Stimulated activated CD4-positive, alpha-beta T cell treated with anti-CD3 and anti-CD28 coated beads, Interleukin-1b, Interleukin-23, amount 100 ng/mL, for 24 hours (primary cell): ENCODE measurements around the gene CASP12.

Experiments
- DNase-seq, 4 experiments: peaks; one replicate each; pipeline ENCODE4 v3.0.0-alpha.2; 2020; ENCODE audit warnings: low read depth in 4 of 4, low spot score in 1 of 4

The CASP12 gene

DNA sequence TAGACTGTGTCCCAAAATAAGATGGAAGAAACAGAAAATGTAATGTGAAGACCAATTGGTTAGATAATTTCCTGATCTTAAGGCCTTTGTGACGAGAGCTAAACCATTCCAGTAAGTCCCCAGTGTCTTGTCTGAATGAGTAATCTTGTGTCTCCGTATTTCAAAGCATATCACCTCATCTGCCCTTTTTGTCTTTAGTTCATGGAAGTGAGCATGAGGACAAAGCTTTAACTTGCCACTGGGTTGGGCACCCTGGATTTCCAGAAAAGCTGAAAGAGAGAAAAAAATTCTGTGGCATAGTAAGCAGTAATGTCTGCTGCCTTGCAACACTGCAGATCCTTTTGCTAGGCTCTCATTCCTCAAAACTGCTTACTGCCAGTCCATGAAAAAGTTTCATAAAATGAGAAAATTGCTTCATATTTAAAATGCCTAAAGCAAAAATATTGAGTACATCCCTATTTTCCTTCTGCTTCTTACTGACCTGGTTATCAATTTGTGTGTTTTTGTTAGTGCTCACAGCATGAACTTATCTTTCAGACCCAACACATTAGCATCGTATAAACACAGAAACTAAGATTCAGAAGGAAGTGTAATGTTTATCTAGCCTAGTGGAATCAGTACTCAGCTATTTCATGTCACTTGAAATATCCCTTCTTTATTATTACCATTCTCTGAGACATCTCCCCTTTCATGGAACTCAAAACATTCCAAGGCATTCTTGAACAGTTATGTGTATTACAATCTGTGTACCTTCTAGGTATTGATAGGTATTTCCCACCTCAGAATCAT lies 5.3 kb downstream of the CASP12 start:
- DNase-seq, result no peak

DNA sequence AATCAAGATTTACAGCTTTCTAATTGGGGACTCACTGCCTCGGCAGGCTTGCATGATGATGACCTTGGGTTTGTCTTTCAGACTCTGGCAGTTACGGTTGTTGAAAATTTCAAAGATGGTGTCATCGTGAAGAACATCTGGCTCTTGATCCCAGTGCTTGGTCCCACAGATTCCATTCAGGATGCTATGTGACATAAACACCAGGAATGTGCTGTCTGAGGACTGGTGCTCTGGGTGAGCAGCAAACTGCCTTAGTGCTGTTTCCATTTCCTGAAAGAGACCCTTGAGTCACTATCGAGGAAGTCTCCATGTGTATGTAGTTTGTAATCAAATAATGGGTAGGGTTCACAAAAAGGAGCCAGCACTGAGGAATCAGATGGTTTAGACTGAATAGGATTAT lies 7.1 kb downstream of the CASP12 start:
- DNase-seq, result no peak

DNA sequence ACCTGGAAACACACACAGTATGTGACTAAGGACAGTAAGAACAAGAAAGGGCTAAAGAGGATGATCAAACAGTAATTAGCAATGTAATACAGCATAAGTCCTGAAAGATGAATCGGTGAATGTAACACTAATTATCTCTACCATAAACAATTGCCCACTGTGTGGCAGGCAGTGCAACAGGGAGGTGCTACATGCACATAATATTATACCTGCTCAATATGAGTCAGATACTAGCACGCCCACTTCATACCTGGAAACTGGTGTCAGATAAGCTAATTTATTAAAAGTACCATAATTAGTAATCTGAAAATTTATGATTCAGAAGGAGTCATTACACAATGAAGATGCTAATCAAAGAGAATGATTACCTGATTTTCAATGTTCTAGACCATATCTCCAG lies 14.9 kb downstream of the CASP12 start:
- no peak for DNase-seq

DNA sequence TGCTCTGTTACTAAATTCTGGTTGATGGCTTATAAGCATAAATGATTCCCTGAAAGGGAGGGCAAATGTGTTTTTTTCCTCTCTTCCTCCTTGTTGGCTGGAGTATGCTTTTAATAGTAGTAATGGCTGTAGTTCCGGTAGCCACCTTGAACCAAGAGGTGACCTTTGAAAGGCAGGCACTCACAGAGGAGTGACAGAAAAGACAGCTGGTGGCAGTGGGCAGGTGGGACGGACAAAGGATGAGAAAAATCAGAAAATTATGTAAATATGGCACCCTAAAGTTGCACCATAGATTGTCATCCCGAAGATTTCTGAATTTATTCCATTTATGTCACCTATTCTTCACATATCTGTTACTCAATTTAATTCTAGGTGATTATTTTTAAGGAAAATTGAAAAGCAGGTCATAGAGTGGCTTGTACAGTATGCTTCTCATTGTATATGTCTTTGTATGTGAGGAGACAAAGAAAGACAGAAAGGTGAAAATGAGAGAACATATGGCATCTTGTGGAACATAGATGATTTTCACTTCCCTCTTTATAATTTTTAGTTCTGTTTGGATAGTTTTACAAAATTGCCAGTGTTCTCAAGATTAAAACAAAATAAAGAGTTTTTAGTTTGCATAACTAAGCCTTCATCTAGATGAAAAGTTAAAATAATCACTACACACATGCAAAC lies 17.0 kb downstream of the CASP12 start:
- DNase-seq, result no peak

DNA sequence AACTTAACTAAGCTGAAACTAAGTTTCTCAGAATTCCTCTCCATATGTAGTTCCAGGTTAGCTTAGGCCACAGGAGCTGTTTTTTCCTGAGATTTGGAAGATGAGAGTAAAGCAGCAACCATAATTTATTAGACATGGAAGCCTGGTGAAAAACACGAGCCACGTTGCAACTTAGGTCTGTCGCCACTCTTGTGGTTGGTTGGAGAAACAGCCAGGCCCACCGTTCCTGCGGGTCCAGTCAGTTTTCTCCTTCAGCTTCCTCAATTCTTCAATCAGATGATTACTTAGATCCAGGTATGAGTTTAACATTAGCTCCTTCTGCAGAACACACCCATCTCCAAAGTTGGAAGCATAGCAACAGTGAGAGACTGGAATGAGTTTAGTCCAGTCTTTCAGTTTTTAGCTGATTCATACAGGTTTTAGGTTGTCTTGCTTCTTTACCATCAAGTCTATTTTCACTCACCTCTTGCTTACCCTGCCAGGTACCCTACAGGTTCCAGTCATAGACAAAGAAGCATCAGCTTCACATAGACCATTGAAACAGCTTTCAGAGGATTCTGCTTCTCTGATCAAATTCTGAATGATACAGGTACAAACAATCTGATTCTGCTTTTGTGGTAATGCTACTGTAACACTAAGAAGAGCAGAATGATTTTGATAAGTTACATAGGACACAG lies 18.6 kb downstream of the CASP12 start:
- DNase-seq, result no peak

DNA sequence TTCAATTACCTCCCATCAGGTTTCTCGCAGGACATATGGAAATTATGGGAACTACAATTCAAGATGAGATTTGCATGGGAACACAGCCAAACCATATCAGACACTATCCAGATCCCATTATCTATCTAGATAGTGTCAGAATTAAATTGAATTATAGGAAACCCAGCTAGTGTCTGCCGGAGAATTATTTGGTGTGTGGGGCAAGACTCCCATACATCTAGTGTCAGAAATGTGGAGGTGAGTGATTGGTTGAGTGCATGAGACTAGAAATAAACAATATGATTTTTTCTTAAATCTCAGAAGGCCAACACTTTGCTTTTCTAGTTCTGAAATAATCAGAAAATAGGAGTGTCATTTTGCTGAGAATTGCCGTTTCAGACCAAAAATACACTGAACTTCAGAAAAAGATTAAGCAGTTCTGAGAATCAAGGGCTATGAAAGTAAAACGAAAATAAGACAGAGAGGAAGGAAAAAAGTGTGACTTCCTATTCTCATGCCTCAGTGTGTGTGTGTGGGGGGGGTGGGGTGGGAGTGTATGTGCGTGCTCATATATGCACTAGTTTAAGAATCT lies 21.3 kb downstream of the CASP12 start:
- no peak for DNase-seq

DNA sequence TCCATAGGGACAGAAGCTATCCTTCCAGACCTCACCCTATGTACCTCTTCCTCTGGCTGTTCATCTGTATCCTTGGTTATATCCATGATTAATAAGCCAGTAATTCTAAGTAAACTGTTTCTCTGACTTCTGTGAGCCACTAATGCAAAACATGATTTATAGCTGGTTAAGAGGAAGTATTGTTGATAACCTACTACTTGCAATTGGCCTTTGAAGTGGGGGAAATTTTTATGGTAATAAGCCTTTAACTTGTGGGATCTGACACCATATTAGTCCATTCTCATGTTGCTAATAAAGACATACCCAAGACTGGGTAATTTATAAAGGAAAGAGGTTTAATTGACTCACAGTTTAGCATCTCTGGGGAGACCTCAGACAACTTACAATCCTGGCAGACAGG lies 21.9 kb downstream of the CASP12 start:
- no peak for DNase-seq

DNA sequence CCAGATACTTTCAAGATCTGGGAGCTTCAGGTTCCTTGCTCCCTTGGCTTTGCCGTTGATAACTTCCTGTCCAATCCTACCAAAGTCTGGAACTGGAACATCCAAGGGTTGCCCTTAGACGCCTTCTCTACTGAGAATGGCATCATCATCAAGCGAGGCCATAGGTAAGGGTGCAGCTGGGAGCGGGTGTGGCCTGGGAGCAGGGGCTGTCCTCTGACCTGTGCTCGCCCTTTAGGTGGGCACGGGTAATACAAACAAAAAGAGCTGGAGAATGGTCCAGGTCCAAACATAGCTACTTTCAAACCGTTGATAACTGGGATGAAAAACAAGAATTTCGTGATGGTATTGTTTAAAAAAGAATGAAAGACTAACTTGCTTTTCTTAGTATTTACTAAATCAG lies 25.0 kb downstream of the CASP12 start:
- no peak for DNase-seq

DNA sequence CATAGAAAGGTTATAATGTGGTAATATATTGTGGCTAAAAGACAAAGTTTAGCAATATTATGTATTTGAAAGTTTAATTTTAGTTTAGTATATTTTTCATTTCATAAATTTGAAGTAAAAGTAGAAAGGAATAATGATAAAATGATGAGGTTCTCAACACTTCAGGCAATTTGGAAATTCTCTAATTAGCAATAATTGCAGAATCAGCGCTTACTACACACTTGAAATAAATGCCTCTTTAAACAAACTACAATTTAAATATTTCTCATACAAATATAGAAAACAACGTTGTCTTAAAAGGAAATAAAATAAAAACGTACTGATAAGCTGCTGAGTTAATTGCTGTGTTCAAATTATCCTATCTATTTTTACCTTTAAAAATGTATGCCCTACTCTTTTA lies 25.9 kb downstream of the CASP12 start:
- DNase-seq, result no peak

DNA sequence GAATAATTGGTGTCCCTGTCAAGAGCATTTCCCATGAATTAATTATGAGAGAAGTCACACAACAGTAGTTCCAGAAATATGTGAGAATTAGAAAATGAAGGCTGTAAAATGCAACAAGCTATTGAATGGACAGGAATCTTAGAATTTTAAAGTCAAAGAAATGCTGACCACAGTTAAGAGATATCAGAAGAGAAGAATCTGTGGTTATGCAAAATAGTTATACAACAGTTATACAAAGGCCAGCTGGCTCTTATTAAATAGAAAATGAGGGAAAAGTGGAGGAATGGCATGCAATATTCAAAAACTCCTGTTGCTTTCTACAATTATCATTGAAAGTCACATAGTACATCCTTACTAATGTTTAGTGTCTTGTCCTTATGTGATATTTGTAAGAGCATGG lies 27.4 kb downstream of the CASP12 start:
- no peak for DNase-seq

DNA sequence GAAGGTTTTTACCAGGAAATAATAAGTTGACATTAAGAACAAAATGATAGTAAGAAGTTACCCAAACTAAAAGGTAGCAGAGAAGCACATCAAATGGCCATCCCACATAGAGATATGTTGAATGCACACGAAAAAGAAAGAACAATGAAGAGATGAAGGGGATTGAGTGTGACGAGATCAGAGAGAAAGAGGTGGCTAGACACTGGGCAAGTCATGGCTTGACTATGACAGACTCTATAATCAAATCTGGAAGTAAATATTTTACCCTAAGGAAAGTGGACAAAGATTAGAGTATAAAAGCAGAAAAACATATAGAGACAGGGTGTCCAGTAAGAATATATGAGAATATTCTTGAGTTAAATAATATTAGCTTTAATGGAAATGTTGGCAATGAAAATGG lies 31.4 kb downstream of the CASP12 start:
- no peak for DNase-seq

DNA sequence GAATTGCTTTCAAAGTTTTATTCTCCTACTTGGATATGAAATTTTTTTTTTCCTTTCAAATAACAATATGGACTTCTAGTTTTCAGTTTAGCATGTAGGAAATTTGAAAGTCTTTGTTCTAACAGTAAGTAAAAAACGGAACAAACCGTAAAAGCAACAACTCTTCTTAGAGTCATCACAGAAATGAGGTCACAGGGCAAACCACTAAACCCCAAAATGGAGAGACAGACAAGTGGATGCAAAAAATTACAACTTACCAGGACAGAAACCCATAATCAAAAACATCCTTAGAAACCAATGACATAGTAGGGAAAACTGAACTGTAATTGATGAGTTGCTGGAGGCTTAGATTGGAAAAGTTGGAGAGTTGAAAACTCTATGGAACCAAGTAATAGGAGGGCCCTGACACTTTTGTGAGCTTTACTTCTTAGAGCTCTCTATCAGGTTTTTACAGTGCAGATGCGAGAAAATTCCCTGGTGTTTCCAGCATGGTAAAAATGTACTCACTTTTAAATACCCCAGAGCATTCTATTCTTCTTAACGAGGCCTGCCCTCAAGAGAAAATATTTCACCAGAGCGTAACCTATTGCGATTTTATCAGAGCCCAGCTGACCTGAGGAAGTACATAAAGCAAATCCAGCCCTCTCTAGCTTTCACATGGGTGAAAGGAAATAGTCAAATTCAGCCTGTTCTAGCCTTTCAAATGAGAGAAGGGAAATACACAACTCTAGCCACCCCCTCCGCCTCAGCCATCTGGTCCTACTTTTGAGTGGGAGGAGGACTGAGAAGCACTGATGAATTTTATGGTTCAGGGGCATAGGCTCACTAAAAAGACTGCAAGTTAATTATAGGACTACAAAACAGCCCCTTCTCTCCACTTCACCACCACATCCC lies 39.1 kb downstream of the CASP12 start:
- DNase-seq, result no peak

DNA sequence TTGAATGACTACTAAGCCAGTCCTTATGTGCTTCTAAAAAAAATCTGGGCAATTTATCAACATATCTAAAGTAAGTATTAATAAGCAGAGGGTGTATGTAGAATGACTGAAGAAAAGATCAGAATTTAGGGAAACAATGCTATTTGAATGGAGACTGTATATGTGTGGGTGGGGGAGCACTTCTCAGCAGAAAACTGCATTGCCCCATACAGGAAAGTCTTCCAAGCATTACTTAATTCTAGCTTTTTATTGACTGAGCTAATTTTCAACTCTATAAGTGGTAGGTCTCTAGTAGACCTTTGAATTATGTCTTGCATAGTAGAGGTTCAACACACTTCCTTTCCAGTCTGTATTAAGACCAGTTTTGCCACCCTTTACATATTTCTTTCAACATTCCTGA lies 41.7 kb downstream of the CASP12 start:
- DNase-seq, result no peak

DNA sequence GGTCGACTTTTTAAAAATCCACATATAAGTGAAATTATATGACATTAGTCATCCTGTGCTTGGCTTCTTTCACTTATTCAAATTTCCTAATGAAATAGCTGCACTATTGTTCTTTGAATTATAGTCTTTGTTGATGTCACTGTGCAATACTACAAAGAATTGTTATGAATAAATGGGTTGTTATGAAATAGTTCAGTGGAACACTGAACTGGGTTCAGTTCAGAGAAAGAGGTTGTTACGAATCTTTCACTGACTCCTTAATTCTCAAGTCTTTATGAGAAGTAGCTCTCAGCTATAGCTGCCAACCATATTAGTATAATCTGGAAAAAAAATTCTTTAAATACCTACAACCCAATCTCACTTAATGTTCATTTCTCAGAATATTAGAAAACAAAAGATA lies 42.3 kb downstream of the CASP12 start:
- DNase-seq, result no peak

DNA sequence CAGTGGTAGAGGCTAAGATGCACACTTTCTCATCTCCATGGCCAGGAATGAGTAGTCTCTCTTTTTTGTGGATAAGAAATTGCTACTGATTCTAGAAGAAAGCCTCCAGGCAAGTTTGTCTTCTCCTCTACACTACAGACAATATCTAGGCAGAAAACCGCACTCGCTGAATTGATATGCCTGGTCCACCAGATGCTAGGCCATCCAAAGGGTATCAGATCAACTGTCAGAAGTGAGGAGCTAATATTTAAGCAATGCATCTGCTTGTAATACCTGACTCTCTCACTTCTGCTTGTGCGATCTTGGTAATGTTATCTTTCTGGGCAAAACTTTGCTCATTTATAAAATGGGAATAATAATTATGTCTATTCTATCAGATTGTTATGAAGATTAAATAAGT lies 45.0 kb downstream of the CASP12 start:
- DNase-seq, result no peak

DNA sequence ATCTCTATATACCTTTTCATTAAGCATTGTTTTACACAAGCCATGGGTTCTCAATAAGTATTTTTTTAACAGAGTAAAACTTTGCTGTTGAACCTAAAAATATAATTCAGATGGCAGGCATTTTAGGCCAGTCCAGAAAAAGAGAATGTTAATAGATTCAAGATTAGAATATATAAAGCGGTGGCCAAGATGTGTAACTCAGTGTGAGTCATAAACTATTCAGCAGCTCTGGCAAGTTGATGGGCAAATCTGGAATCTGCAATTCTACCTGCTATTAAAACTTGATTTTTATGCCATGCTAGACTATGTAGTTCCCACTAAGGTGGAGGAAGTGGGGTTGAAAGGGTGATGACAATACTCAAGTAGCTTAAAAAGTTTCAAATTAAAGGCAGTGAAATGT lies 45.4 kb downstream of the CASP12 start:
- DNase-seq, result no peak

DNA sequence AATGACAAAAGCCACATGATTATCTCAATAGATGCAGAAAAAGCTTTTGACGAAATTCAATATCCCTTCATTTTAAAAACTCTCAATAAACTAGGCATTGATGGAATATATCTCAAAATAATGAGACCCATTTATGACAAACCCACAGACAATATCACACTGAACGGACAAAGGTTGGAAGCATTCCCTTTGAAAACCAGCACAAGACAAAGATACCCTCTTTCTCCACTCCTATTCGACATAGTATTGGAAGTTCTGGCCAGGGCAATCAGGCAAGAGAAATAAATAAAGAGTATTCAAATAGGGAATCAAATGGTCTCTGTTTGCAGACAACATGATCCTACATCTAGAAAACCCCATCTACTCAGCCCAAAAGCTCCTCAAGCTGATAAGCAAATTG lies 52.0 kb downstream of the CASP12 start:
- no peak for DNase-seq

DNA sequence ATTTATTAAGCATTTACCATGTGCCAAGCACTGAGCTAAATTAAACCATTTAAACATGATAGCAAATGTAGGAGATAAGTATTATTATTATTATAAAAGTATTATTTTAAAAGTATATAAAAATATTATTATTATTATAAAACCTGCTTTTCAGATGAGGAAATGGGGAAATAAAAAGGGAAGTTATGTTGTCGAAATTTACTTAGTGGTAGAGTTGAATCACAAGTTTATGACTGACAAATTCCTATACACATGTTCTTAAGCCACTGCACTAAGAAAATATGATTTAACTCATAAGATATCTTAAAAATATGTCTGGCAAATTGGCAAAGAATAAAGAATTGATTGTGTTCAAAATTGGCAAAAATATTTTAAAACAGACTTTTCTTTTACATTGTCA lies 53.8 kb downstream of the CASP12 start:
- no peak for DNase-seq

DNA sequence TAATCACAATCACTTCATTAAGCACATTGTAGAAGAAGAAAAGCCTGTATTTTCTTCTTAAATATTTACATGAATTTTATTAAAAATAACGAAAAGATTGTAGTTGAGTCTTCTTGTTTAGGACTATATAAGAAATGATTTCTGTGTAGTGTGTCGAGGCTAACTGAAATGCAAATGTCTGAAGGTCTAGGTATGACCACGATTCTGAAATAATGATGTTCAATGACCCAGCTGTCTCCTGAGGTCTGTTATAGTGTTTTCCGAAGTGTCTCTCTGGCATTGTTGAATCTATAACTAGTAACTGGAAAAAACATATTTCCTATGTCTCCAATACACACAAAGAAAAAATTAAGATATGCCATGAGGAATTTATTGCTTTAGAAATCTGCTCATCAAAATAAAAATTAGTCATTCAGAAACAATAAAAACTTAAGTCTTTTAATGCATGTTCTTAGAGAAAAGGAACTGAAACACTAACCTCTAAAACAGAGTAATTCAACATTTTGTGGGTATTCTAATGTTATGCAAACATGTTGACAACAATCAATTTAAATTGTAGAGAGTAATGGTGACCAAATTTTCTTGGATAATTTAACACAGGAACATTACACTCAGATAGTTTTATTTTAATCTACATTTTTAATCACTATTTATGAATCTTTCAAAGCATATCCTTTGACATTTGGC lies 55.0 kb downstream of the CASP12 start:
- DNase-seq, result no peak

DNA sequence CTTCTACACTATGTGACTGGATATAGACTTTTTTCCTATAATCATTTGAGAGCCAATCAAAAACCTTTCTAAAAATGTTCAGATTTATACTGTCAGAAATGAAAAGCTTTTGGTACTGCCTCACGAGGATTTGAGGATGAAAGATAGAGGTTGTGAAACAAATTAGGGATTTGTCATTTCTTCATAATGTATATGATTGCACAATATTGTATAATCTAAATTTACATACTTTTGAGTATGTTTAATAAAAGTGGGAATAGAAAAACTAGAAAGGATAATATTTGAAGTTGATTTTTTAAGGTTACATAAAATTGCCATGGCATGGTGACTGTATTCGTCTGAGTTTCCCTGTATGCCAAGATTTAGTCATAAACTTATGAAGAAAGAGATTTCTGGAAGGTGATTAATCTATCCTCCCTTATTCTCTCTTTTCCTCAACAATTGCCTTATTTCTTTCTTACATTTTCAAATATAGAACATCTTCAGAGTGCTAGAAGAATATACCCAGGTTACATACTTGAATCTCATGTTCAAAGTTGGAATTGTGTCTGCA lies 56.2 kb downstream of the CASP12 start:
- DNase-seq, result no peak
